H9 (cell line): Measurements from ENCODE around the gene CELA2A. TPM values are rescaled to one million over a fixed set of nuclear protein-coding genes. Genes with fewer than 3 reads are reported as not detected.

ENCODE experiments used
- DNase-seq: peaks from one replicate; pipeline ENCODE4 v3.0.0-alpha.2; 2017
- H2AFZ ChIP-seq: one replicate; pipeline ENCODE4 v1.6.1; 2013; ENCODE audit warnings: mild to moderate bottlenecking, low read length, control low read depth, moderate library complexity
- H2AK5ac ChIP-seq: 2 replicates; pipeline ENCODE4 v1.6.1; 2013; ENCODE audit warnings: low read length, control low read depth, mixed read lengths; ENCODE audit not compliant: insufficient read length
- H2BK120ac ChIP-seq: one replicate; pipeline ENCODE4 v1.6.1; 2013; ENCODE audit warnings: low read depth, mild to moderate bottlenecking, low read length, control low read depth, inconsistent platforms; ENCODE audit not compliant: poor library complexity, severe bottlenecking
- H2BK12ac ChIP-seq: 2 replicates; pipeline ENCODE4 v1.6.1; 2013; ENCODE audit warnings: low read length, control low read depth, mixed read lengths, low read depth; ENCODE audit not compliant: insufficient read length
- H2BK15ac ChIP-seq: 2 replicates; pipeline ENCODE4 v1.6.1; 2013; ENCODE audit warnings: low read depth, low read length, control low read depth
- H2BK20ac ChIP-seq: one replicate; pipeline ENCODE4 v1.6.1; 2013; ENCODE audit warnings: low read depth, mild to moderate bottlenecking, low read length, control low read depth, inconsistent platforms; ENCODE audit not compliant: poor library complexity, severe bottlenecking
- H2BK5ac ChIP-seq: 2 replicates; pipeline ENCODE4 v1.6.1; 2013; ENCODE audit warnings: low read length, control low read depth, mixed read lengths; ENCODE audit not compliant: insufficient read length
- H3K14ac ChIP-seq: 2 replicates; pipeline ENCODE4 v1.6.1; 2013; ENCODE audit warnings: low read length, control low read depth; ENCODE audit not compliant: insufficient read depth
- H3K18ac ChIP-seq: 2 replicates; pipeline ENCODE4 v1.6.1; 2013; ENCODE audit warnings: low read depth, mild to moderate bottlenecking, mixed read lengths, low read length, control low read depth; ENCODE audit not compliant: insufficient read length
- H3K23ac ChIP-seq: 2 replicates; pipeline ENCODE4 v1.6.1; 2013; ENCODE audit warnings: low read length, control low read depth, mixed read lengths, low read depth; ENCODE audit not compliant: insufficient read length
- H3K23me2 ChIP-seq: 2 replicates; pipeline ENCODE4 v1.6.1; 2013; ENCODE audit warnings: low read depth, mild to moderate bottlenecking, mixed read lengths, low read length, control low read depth; ENCODE audit not compliant: insufficient read length, poor library complexity, severe bottlenecking
- H3K27ac ChIP-seq: 2 replicates; pipeline ENCODE4 v1.5.1; 2013; ENCODE audit warnings: low read length, control low read depth, mixed read lengths, low read depth; ENCODE audit not compliant: insufficient read length
- H3K27me3 ChIP-seq: 2 replicates; pipeline ENCODE4 v1.6.1; 2013; ENCODE audit warnings: low read length, control low read depth, inconsistent platforms; ENCODE audit not compliant: insufficient read depth
- H3K4ac ChIP-seq: 2 replicates; pipeline ENCODE4 v1.6.1; 2013; ENCODE audit warnings: low read depth, mild to moderate bottlenecking, control low read depth, inconsistent platforms, low read length, moderate library complexity
- H3K4me1 ChIP-seq: 2 replicates; pipeline ENCODE4 v1.6.1; 2013; ENCODE audit warnings: low read length, control low read depth, inconsistent platforms; ENCODE audit not compliant: insufficient read depth
- H3K4me2 ChIP-seq: 2 replicates; pipeline ENCODE4 v1.6.1; 2013; ENCODE audit warnings: low read length, control low read depth, mixed read lengths; ENCODE audit not compliant: insufficient read length, insufficient read depth
- H3K56ac ChIP-seq: 2 replicates; pipeline ENCODE4 v1.6.1; 2013; ENCODE audit warnings: low read depth, mild to moderate bottlenecking, mixed read lengths, low read length, control low read depth; ENCODE audit not compliant: insufficient read length
- H3K79me1 ChIP-seq: 2 replicates; pipeline ENCODE4 v1.6.1; 2013; ENCODE audit warnings: low read depth, mild to moderate bottlenecking, moderate library complexity, low read length, control low read depth, inconsistent platforms; ENCODE audit not compliant: insufficient read depth, poor library complexity, severe bottlenecking
- H3K79me2 ChIP-seq: 2 replicates; pipeline ENCODE4 v1.6.1; 2013; ENCODE audit warnings: low read length, control low read depth, inconsistent platforms; ENCODE audit not compliant: insufficient read depth
- H3K9ac ChIP-seq: 2 replicates; pipeline ENCODE4 v1.6.1; 2013; ENCODE audit warnings: low read length, control low read depth, mixed read lengths; ENCODE audit not compliant: insufficient read length; ENCODE audit errors: extremely low read depth
- H3K9me3 ChIP-seq: one replicate; pipeline ENCODE4 v1.6.1; 2013; ENCODE audit warnings: low read depth, low read length, inconsistent platforms; ENCODE audit not compliant: control insufficient read depth
- H3T11ph ChIP-seq: one replicate; pipeline ENCODE4 v1.6.1; 2013; ENCODE audit warnings: mild to moderate bottlenecking, low read length, control low read depth, inconsistent platforms
- H4K20me1 ChIP-seq: one replicate; pipeline ENCODE4 v1.6.1; 2013; ENCODE audit not compliant: control insufficient read depth, insufficient read length, insufficient read depth
- H4K5ac ChIP-seq: 2 replicates; pipeline ENCODE4 v1.6.1; 2013; ENCODE audit warnings: low read depth, mild to moderate bottlenecking, mixed read lengths, low read length, control low read depth; ENCODE audit not compliant: insufficient read length
- H4K8ac ChIP-seq: replicated peaks from 2 replicates; pipeline ENCODE4 v1.6.1; 2013; ENCODE audit warnings: low read length, control low read depth, mixed read lengths, low read depth; ENCODE audit not compliant: insufficient read length
- H4K91ac ChIP-seq: 2 replicates; pipeline ENCODE4 v1.6.1; 2013; ENCODE audit warnings: low read depth, mild to moderate bottlenecking, moderate library complexity, mixed read lengths, low read length, control low read depth; ENCODE audit not compliant: insufficient read length
- H3K27ac Mint-ChIP-seq, 3 experiments: 2 replicates in 2 of 3; 3 replicates in 1 of 3; pipeline ENCODE4 v1.8.0; 2020 to 2021; ENCODE audit warnings: mixed read lengths in 3 of 3, mild to moderate bottlenecking in 1 of 3, moderate library complexity in 1 of 3
- H3K27me3 Mint-ChIP-seq: 2 replicates; pipeline ENCODE4 v1.8.0; 2021; ENCODE audit warnings: low read depth, mild to moderate bottlenecking, moderate library complexity, mixed read lengths
- H3K36me3 Mint-ChIP-seq, 3 experiments: 2 replicates in 2 of 3; 3 replicates in 1 of 3; pipeline ENCODE4 v1.8.0; 2020 to 2021; ENCODE audit warnings: low read depth in 3 of 3, mixed read lengths in 3 of 3; ENCODE audit not compliant: insufficient read depth in 1 of 3
- H3K4me1 Mint-ChIP-seq, 2 experiments: 2 replicates each; pipeline ENCODE4 v1.8.0; 2020; ENCODE audit warnings: mixed read lengths in 2 of 2
- H3K4me3 Mint-ChIP-seq, 2 experiments: 2 replicates in 1 of 2; 3 replicates in 1 of 2; pipeline ENCODE4 v1.8.0; 2020 to 2021; ENCODE audit warnings: mild to moderate bottlenecking in 2 of 2, mixed read lengths in 2 of 2, moderate library complexity in 1 of 2
- H3K9me3 Mint-ChIP-seq, 2 experiments: 2 replicates in 1 of 2; 3 replicates in 1 of 2; pipeline ENCODE4 v1.8.0; 2020; ENCODE audit warnings: mild to moderate bottlenecking in 2 of 2, mixed read lengths in 2 of 2, moderate library complexity in 1 of 2
- WGBS: extraction: QIAGEN DNeasy Blood & Tissue Kit; methylation state at CpG from one replicate; pipeline ENCODE4 v1.1.7; 2013; ENCODE audit warnings: missing lambda C conversion rate, low lambda C conversion rate, mixed read lengths; ENCODE audit not compliant: insufficient read length; ENCODE audit errors: extremely low coverage; 5-methylcytosine and 5-hydroxymethylcytosine counted together
- total RNA-seq: library from RNA; stranded (reverse); gene quantifications from 2 replicates; pipeline ENCODE4 v1.2.1, GENCODE V29; 2021
- TF ChIP-seq, protein P1 (sequence below): fragments of 200-600 bp; sonication (generic); conservative IDR thresholded peaks from 3 replicates; pipeline ENCODE4 v1.8.0; 2021; ENCODE audit warnings: antibody characterized with exemption, mild to moderate bottlenecking

Gene CELA2A
- total RNA-seq, 1 experiment from 2014 or later = not detected

GRCh38 chr1:15515022-15515663 lies 58.6 kb downstream of the CELA2A start:
- peaks cover 11 to 20% of the 10 kb centered on the region in 2 experiments for H3K4me1 Mint-ChIP-seq
- H3K18ac ChIP-seq = no peak overlapping the region
- H3K4me1 ChIP-seq = peaks cover 2% of the 10 kb centered on the region; the same call in 1 of the 2 replicates
- no peak overlapping the region for H3K27ac ChIP-seq
- peaks cover 15 to 48% (median 22%) of the 10 kb centered on the region in 3 experiments; a peak in 6 of 7 replicates for H3K36me3 Mint-ChIP-seq
- H3K9me3 ChIP-seq = no peaks in the 10 kb centered on the region
- no peak overlapping the region for H4K5ac ChIP-seq
- H3T11ph ChIP-seq = no peak overlapping the region
- no peak overlapping the region for H3K9ac ChIP-seq
- no peak overlapping the region for H2BK120ac ChIP-seq
- H3K4me2 ChIP-seq = no peak overlapping the region
- H3K27me3 Mint-ChIP-seq = no peaks in the 10 kb centered on the region
- H3K79me1 ChIP-seq = no peaks in the 10 kb centered on the region
- no peak overlapping the region for H2BK12ac ChIP-seq
- no peak overlapping the region for H2BK15ac ChIP-seq
- no peaks in the 10 kb centered on the region for H3K23me2 ChIP-seq
- H4K91ac ChIP-seq = no peak overlapping the region
- no peak overlapping the region for H2AFZ ChIP-seq
- H4K20me1 ChIP-seq = no peaks in the 10 kb centered on the region
- TF ChIP-seq, protein P1, sequence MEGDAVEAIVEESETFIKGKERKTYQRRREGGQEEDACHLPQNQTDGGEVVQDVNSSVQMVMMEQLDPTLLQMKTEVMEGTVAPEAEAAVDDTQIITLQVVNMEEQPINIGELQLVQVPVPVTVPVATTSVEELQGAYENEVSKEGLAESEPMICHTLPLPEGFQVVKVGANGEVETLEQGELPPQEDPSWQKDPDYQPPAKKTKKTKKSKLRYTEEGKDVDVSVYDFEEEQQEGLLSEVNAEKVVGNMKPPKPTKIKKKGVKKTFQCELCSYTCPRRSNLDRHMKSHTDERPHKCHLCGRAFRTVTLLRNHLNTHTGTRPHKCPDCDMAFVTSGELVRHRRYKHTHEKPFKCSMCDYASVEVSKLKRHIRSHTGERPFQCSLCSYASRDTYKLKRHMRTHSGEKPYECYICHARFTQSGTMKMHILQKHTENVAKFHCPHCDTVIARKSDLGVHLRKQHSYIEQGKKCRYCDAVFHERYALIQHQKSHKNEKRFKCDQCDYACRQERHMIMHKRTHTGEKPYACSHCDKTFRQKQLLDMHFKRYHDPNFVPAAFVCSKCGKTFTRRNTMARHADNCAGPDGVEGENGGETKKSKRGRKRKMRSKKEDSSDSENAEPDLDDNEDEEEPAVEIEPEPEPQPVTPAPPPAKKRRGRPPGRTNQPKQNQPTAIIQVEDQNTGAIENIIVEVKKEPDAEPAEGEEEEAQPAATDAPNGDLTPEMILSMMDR = no peak
- no peaks in the 10 kb centered on the region for H3K9me3 Mint-ChIP-seq
- no peak overlapping the region for H3K14ac ChIP-seq
- H3K56ac ChIP-seq = no peak overlapping the region
- no peak overlapping the region for H2AK5ac ChIP-seq
- no peak overlapping the region for H3K4ac ChIP-seq
- no peak overlapping the region for H2BK20ac ChIP-seq
- H3K79me2 ChIP-seq = no peaks in the 10 kb centered on the region
- H3K27me3 ChIP-seq = no peaks in the 10 kb centered on the region
- no peak overlapping the region for H2BK5ac ChIP-seq
- no peak overlapping the region for H3K23ac ChIP-seq
- H4K8ac ChIP-seq = no peak overlapping the region
- DNase-seq = no peak
- no peak overlapping the region; a peak in 1 of 7 replicates for H3K27ac Mint-ChIP-seq
- no CpG with 5 or more reads among the region's 2 CpGs for WGBS
- no peak overlapping the region for H3K4me3 Mint-ChIP-seq
